ENCODE data around the gene RGS6. TPM values are rescaled to one million over a fixed set of nuclear protein-coding genes. Genes with fewer than 3 reads are reported as not detected.

RGS6 gene
- total RNA-seq, 2 donors from 2014 or later: 0.08 TPM; not detected in 1

DNA sequence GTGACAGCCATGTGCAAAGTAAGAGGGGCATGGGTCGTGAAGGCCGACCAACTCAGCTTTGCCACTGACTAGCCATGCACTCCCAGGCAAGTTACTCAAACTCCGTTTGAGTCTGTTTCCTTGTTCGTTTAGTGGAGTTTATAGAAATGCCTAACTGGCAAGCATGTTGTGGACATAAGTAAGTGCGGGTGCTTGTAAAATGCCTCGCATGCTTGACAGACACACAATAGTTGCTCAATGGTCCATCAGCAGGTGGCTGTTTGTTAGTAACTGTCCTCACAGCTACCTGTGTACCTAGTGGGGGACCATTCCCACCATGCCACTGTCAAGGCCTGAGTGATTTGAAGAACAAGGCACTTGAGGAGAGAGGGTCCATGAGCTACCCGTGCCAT is 623.4 kb downstream of the RGS6 start:
- ATAC-seq: no peak
- Mint-ChIP-seq H3K27me3 (peaks cover 46 to 50% of the 10 kb centered on the region in 2 donors), H3K4me3 (no peak overlapping the region), H3K4me1 (ENCODE audit: low read depth in 2 of 2) (peaks cover 8 to 17% of the 10 kb centered on the region in 2 donors), H3K27ac (peak overlapping the region in 1 of 2 donors; percentile 47), H3K36me3 (no peaks in the 10 kb centered on the region), H3K9me3 (no peaks in the 10 kb centered on the region)
- peak; percentile 2 for DNase-seq (ENCODE audit: low spot score)

DNA sequence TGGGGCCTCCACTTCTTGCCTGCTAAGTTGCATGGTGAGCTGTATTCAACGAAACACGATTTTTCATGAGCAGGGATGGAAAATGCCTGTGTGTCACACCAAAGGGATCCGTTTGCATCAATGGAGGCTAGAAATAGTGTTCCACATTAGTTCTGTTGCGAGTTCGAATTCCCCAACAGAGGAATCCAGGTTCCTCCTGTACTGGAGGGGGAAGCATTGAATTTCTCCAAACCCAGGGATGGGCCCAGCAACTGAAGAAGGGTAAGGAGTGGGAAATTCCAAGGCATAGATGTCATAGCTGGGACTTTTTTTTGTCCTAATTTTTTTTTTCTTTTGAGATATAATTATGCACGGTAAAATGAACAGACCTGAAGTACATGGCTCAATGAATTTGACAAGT is 625.4 kb downstream of the RGS6 start:
- DNase-seq (ENCODE audit: low spot score) (no peak), ATAC-seq (no peak)
- Mint-ChIP-seq H3K9me3 (no peaks in the 10 kb centered on the region), H3K27ac (peak overlapping the region in 1 of 2 donors; percentile 22), H3K36me3 (no peaks in the 10 kb centered on the region), H3K27me3 (peaks cover 52 to 59% of the 10 kb centered on the region in 2 donors), H3K4me1 (ENCODE audit: low read depth in 2 of 2) (peaks cover 8 to 17% of the 10 kb centered on the region in 2 donors), H3K4me3 (no peak overlapping the region)

DNA sequence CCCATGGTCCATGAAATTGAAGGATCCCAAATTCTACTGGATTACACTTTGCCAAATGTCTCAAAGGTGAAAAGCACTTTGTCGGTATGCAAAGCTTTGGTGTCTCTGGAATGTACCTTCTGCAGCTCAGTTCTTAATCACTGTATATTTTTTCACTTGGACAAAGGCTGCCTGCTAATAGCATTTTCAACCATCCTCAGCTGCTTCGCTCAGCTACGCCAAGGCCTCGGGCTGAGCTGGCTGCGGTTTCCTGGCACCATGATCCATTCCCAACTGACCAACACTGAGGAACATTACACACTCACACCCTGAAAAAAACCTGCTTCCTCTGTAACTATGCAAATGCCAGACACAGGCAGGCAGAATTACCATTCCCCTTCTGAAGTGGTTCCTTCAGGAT is 626.5 kb downstream of the RGS6 start:
- DNase-seq (ENCODE audit: low spot score) (no peak), ATAC-seq (no peak)
- no peaks in the 10 kb centered on the region for H3K36me3 Mint-ChIP-seq
- H3K27ac Mint-ChIP-seq: peak overlapping the region in 1 of 2 donors; percentile 26
- no peaks in the 10 kb centered on the region for H3K9me3 Mint-ChIP-seq
- peaks cover 50 to 55% of the 10 kb centered on the region in 2 donors for H3K27me3 Mint-ChIP-seq
- no peak overlapping the region for H3K4me3 Mint-ChIP-seq
- H3K4me1 Mint-ChIP-seq (ENCODE audit: low read depth in 2 of 2): peaks cover 8 to 17% of the 10 kb centered on the region in 2 donors

DNA sequence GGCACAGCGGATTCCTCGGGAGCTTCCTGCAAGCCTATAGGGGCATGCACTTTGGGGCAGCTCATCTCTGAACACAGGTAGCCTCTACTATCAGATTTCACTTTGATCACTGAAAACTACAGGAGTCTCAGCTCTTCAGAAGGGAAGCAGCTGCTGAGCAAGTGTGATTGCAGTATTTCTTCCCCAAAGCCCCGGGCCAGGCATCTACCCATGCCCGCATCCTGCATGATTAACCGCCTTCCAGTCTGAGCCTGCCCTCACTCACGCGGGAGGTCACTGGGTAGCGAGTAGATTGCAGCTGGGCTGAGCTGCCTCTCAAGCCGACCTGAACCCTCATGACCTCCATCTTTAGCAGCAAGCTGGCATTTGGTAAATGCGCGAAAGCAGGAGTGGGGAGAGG is 627.0 kb downstream of the RGS6 start:
- peaks cover 13 to 17% of the 10 kb centered on the region in 2 donors for H3K4me1 Mint-ChIP-seq (ENCODE audit: low read depth in 2 of 2)
- no peaks in the 10 kb centered on the region for H3K36me3 Mint-ChIP-seq
- peaks cover 46 to 55% of the 10 kb centered on the region in 2 donors for H3K27me3 Mint-ChIP-seq
- no peaks in the 10 kb centered on the region for H3K9me3 Mint-ChIP-seq
- no peak for DNase-seq (ENCODE audit: low spot score)
- ATAC-seq: peak; percentile 61 to 65
- peak overlapping the region; percentile 30 for H3K4me3 Mint-ChIP-seq
- H3K27ac Mint-ChIP-seq: peak overlapping the region in 1 of 2 donors; percentile 26

DNA sequence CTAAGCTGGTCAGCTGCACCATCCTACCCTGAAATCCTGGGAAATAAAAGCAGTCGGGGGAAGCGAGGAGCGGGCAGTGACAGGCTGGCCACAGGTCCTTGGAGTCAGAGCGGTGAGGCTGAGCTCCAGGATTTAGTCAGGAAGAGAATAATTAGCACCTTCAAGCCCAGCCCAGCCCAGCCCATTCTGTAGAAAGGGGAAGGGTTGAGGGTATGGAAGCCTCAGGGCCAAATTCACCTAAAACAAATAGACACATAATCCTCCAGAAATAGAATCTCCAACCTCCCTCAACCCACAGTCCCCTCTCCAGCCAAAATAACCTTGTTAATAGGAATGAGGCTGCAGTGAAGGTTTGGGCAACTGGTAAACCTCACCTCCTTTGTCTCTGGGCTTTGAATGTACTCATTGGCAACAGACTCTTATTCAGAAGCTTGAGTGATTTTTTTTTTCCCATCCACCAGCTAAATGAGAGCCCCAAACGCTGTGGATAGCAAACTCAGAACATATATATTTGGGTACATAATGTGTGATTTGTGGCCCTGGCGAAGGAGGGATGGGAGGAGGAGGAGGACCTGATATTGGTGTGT is 627.5 kb downstream of the RGS6 start:
- Mint-ChIP-seq H3K4me3 (peak overlapping the region; percentile 30), H3K27me3 (peaks cover 40 to 51% of the 10 kb centered on the region in 2 donors)

DNA sequence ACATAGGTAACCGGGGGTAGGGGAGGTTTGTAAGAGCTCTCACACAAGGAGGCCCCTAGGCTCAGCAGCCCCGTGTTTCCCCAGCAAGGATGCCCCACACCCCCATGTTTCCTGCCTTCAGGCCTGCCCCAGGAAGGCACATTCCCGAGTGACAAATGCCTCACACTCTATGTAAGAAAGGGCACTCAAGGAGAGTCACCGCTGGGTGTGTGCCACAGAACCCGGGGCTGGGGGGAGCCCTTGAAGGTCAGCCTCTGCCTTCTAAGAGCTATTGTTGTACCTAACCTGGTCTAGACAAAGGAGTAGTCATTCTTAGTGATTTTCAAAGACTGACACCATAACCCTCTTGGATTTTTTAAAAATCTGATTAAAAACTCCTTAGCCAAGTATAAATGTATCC is 628.1 kb downstream of the RGS6 start:
- Mint-ChIP-seq H3K27me3 (peaks cover 40 to 51% of the 10 kb centered on the region in 2 donors), H3K4me3 (no peak overlapping the region), H3K27ac (no peak overlapping the region), H3K4me1 (ENCODE audit: low read depth in 2 of 2) (peaks cover 14 to 17% of the 10 kb centered on the region in 2 donors), H3K9me3 (no peaks in the 10 kb centered on the region), H3K36me3 (no peaks in the 10 kb centered on the region)
- DNase-seq (ENCODE audit: low spot score) (no peak), ATAC-seq (no peak)

More for the DNA sequence above, 627.5 kb downstream of the RGS6 start:
- Mint-ChIP-seq H3K4me1 (ENCODE audit: low read depth in 2 of 2) (peaks cover 14 to 17% of the 10 kb centered on the region in 2 donors), H3K36me3 (no peaks in the 10 kb centered on the region), H3K27ac (peak overlapping the region in 1 of 2 donors; percentile 26), H3K9me3 (no peaks in the 10 kb centered on the region)
- DNase-seq (ENCODE audit: low spot score) (no peak), ATAC-seq (no peak)

DNA sequence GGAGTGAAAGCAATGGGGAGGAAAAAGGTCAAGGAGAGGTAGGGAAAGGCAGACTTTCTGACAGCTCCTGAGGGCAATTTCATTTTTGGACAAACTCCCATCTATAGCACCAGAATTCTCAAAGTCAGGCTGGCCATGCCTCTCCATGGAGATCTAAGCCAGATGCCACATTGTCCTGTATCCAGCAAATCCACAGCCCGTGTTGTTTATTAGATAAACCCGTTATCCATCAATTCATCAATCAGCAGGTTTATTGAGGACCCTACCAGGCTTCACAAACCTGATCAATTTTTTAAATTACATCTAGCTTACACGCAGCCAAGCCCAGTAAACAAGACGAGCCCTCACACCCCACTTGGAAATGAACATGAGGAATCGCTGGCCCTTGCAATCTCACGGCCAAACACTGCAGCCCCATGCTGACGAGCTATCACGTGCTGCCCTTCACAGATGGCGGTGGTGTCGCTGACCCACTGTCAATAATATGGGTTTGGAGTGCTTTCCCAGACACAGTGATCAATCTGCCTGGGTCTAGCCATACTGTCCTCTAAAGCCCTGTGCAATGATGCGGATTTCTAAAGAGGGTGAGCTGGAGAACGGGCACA is 628.8 kb downstream of the RGS6 start:
- H3K9me3 Mint-ChIP-seq: no peaks in the 10 kb centered on the region
- H3K27me3 Mint-ChIP-seq: peaks cover 34 to 46% of the 10 kb centered on the region in 2 donors
- no peak overlapping the region for H3K4me3 Mint-ChIP-seq
- ATAC-seq (no peak), DNase-seq (ENCODE audit: low spot score) (no peak)
- H3K27ac Mint-ChIP-seq: no peak overlapping the region
- H3K4me1 Mint-ChIP-seq (ENCODE audit: low read depth in 2 of 2): peaks cover 14 to 17% of the 10 kb centered on the region in 2 donors
- H3K36me3 Mint-ChIP-seq: no peaks in the 10 kb centered on the region

DNA sequence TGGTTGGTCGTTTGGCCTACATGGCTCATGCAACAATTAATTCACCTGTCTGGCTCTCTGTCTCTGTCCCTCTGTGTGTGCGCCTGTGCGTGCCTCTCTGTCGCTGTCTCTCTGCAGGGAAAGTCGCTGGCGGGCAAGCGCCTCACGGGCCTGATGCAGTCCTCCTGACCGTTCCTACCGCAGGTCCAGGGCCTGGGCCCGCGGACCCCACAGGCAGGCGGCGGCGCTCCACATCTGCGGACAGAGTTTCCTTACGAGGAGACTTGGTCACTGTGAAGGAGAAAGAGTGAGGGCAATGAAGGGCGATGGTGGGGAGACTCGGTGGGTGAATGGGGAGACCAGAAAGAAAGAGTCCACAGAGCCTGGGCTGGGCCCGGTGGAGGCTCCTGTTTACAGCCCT is 630.1 kb downstream of the RGS6 start:
- H3K36me3 Mint-ChIP-seq: no peaks in the 10 kb centered on the region
- no peaks in the 10 kb centered on the region for H3K9me3 Mint-ChIP-seq

DNA sequence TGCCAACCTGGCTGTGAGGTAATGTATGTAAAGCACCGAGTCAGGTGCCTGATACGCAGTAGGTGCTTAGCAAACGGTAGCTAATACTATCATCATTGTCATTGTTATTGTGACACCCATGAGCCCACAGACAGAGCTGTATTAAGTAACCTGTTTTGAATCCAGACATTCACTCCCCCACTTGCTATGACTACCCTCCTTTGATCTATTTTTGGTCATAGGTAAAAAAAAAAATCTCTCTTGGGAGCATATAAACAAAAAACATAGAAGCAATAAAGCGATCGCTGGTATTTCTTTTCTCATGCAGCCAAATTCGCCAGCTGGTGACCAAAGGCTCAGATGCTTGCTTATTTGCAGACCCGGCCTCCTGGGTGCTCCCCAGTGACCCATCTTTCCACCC is 631.4 kb downstream of the RGS6 start:
- Mint-ChIP-seq H3K36me3 (no peaks in the 10 kb centered on the region), H3K27me3 (peaks cover 16 to 46% of the 10 kb centered on the region in 2 donors), H3K4me1 (ENCODE audit: low read depth in 2 of 2) (peaks cover 13 to 14% of the 10 kb centered on the region in 2 donors), H3K27ac (no peak overlapping the region), H3K4me3 (no peak overlapping the region), H3K9me3 (no peaks in the 10 kb centered on the region)
- ATAC-seq (no peak), DNase-seq (ENCODE audit: low spot score) (no peak)

More for the DNA sequence above, 630.1 kb downstream of the RGS6 start:
- DNase-seq (ENCODE audit: low spot score) (no peak), ATAC-seq (no peak)
- peaks cover 14 to 17% of the 10 kb centered on the region in 2 donors for H3K4me1 Mint-ChIP-seq (ENCODE audit: low read depth in 2 of 2)
- no peak overlapping the region for H3K27ac Mint-ChIP-seq
- H3K27me3 Mint-ChIP-seq: peaks cover 29 to 50% of the 10 kb centered on the region in 2 donors
- no peak overlapping the region for H3K4me3 Mint-ChIP-seq

DNA sequence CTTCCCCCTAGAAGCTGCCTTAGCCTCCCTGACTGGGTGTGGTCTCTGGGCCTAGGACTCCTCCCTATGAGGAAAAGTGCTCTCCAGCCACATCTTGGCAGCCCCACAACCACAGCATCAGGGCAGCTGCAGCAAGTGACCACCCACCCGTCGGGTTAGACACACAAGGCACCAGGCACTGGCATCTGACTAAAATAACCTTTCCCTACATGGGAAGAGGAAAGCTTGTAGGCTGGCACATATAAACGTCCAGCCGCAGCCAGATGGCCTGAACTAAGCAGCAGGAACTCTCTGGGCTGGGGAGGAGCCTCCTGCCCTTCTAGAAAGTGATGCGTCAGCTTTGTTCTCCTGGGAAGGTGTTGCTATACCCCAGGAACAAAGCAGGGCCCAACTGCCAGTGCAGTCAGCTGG is 632.9 kb downstream of the RGS6 start:
- DNase-seq (ENCODE audit: low spot score) (no peak), ATAC-seq (no peak)
- peaks cover 0 to 6% of the 10 kb centered on the region in 2 donors for H3K4me1 Mint-ChIP-seq (ENCODE audit: low read depth in 2 of 2)
- no peak overlapping the region for H3K4me3 Mint-ChIP-seq
- peaks cover 16 to 38% of the 10 kb centered on the region in 2 donors for H3K27me3 Mint-ChIP-seq
- no peaks in the 10 kb centered on the region for H3K9me3 Mint-ChIP-seq
- H3K36me3 Mint-ChIP-seq: no peaks in the 10 kb centered on the region
- H3K27ac Mint-ChIP-seq: peak overlapping the region in 1 of 2 donors; percentile 32

DNA sequence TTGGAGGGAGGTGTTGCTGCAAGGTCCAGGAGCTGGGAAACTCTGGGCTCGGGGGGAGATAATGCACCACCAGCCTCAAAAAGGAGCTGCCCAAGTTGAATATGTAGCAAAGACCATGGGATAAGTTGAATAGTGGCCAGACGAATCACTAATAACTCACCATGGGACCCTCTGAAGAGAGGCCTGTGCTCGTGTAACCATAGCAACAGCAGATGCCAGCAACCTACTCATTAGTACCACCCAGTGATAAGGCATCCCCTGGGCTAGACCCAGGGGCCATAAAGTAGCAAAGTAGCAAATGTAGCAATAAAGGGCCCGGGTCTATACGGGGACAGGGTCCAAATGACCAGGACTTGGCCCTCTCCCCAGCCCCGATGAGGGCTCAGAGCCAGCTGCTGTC is 633.7 kb downstream of the RGS6 start:
- no peak overlapping the region for H3K27ac Mint-ChIP-seq

DNA sequence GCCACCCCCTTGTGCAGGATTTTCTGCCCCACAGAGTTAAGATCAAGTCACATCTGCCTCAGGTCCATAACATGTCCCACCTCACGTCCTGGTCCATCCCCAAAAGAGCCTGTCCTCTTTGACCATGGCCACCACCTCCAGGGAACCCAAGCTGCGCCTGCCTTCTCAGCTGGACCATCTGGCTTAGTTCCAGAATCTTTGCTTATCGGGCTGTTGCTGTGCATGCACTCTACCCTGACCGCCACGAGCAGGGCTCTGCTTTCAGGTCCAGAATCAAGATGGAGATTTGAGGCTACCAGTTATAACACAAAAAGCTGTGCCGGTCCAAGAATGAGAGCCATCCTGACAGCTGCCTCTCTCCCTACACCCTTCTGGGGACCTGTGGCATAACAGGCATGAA is 635.0 kb downstream of the RGS6 start:
- H3K27ac Mint-ChIP-seq: no peak overlapping the region
- no peak for DNase-seq (ENCODE audit: low spot score)
- peaks cover 15 to 34% of the 10 kb centered on the region in 2 donors for H3K27me3 Mint-ChIP-seq
- ATAC-seq: no peak
- H3K36me3 Mint-ChIP-seq: no peaks in the 10 kb centered on the region
- no peaks in the 10 kb centered on the region for H3K9me3 Mint-ChIP-seq
- H3K4me3 Mint-ChIP-seq: no peak overlapping the region
- H3K4me1 Mint-ChIP-seq (ENCODE audit: low read depth in 2 of 2): peaks cover 0 to 6% of the 10 kb centered on the region in 2 donors

More for the DNA sequence above, 633.7 kb downstream of the RGS6 start:
- Mint-ChIP-seq H3K4me1 (ENCODE audit: low read depth in 2 of 2) (peaks cover 0 to 6% of the 10 kb centered on the region in 2 donors), H3K4me3 (no peak overlapping the region), H3K27me3 (peaks cover 9 to 42% of the 10 kb centered on the region in 2 donors), H3K36me3 (no peaks in the 10 kb centered on the region), H3K9me3 (no peaks in the 10 kb centered on the region)
- DNase-seq (ENCODE audit: low spot score) (no peak), ATAC-seq (peak in 1 of 2 donors; percentile 17)

DNA sequence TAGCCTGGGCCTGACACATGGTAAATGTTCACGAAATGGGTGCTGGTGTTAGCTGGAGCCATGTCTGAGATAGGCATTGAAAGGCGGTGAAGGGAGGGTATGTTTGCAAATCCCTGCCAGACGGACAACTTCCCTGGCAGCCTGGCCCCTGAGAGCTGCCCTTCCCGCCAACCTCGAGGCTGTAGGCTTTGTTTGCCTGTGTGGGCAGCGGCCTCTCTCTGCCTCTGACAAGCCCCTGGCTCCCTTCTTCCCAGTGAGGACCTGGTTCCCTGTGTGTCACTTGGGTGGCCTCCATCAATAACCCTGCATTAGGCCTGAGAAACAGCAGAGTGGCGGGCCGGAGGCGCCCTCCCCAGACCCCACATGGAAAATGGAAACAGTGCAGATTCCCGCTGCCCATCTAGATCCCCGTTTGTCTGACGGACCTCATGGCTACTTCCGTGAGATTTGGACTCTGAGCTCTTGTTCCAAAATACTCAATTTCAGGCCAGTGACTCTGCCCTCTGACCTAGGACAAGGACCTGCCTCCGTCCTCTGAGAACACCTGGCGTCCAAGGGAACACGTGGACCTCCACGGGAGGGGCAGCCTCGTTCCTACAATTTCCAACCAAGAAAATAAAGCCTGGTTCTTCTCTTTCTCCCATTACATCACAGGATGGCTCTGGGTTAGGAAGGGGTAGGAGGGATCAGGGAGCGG is 636.2 kb downstream of the RGS6 start:
- no peak for DNase-seq (ENCODE audit: low spot score)
- Mint-ChIP-seq H3K27ac (peak overlapping the region in 1 of 2 donors; percentile 13), H3K9me3 (no peaks in the 10 kb centered on the region), H3K4me1 (ENCODE audit: low read depth in 2 of 2) (peaks cover 0 to 6% of the 10 kb centered on the region in 2 donors), H3K4me3 (no peak overlapping the region), H3K36me3 (no peaks in the 10 kb centered on the region), H3K27me3 (peaks cover 19 to 37% of the 10 kb centered on the region in 2 donors)
- ATAC-seq: no peak

All from natural killer cell treated with Interleukin-12 subunit alpha and Interleukin-12 subunit beta and Interleukin-15 and Interleukin-18, amount 100 ng/mL, for 72 hours (primary cell).